K562 (cell line): ENCODE data around the gene SF3A2. TPM values are rescaled to one million over a fixed set of nuclear protein-coding genes. Genes with fewer than 3 reads are reported as not detected.

Experiments
- ESRRA ChIP-seq: fragments of 450-650 bp; IDR thresholded peaks from 2 replicates; pipeline ENCODE4 v1.6.1; 2014; ENCODE audit warnings: low read depth, mild to moderate bottlenecking, moderate library complexity, borderline replicate concordance
- SETDB1 ChIP-seq: IDR thresholded peaks from one replicate; pipeline ENCODE4 v1.6.1; 2012; ENCODE audit warnings: low read length, control low read depth, inconsistent platforms
- polyA plus RNA-seq, 8 experiments: library from polyadenylated mRNA; depleted of rRNA in 4 of 8; stranded (reverse) in 5 of 8; unstranded in 3 of 8; fragments of >200 nt; fragmentation: Nextera tagmentation in 2 of 8; fragmentation: Illumina TruSeq in 1 of 8; extraction: Ambion mirVana in 2 of 8; extraction: Trizol in 1 of 8; gene quantifications; 2 replicates each; pipeline versions ENCODE4 v1.2.1 to v1.2.3, GENCODE V29; 2011 to 2014; ENCODE audit warnings: inconsistent platforms in 1 of 8, missing spikeins in 1 of 8
- total RNA-seq, 7 experiments: library from RNA; depleted of rRNA in 6 of 7; stranded (reverse); fragments of >200 nt in 6 of 7; fragmentation: Illumina TruSeq in 2 of 7; extraction: Trizol in 2 of 7; gene quantifications; 2 replicates each; pipeline versions ENCODE4 v1.2.1 to v1.2.3, GENCODE V29; 2011 to 2021; ENCODE audit warnings: low replicate concordance in 1 of 7
- TF ChIP-seq, protein P1 (sequence below): fragments of 450-650 bp; IDR thresholded peaks from 2 replicates; pipeline ENCODE4 v1.6.1; 2016; ENCODE audit warnings: mild to moderate bottlenecking, moderate library complexity
- TF ChIP-seq, protein P2 (sequence below), 2 experiments: fragments of 200-800 bp in 1 of 2; sonication (Bioruptor generic) in 1 of 2; sonication (generic) in 1 of 2; formaldehyde crosslinking in 1 of 2; IDR thresholded peaks in 1 of 2; conservative IDR thresholded peaks in 1 of 2; 2 replicates each; pipeline versions ENCODE4 v1.5.0 to v1.6.1; 2016 to 2020; ENCODE audit warnings: missing compliant biosample characterization in 1 of 2, missing genetic modification characterization in 1 of 2, missing genetic modification reagents in 1 of 2

SF3A2 gene
- total and polyA plus RNA-seq, 9 of the 15 experiments (the other 6 are each of a cell fraction or from before 2014, with no cell fraction given) = 0.17 to 194 (median 22.8) TPM

DNA sequence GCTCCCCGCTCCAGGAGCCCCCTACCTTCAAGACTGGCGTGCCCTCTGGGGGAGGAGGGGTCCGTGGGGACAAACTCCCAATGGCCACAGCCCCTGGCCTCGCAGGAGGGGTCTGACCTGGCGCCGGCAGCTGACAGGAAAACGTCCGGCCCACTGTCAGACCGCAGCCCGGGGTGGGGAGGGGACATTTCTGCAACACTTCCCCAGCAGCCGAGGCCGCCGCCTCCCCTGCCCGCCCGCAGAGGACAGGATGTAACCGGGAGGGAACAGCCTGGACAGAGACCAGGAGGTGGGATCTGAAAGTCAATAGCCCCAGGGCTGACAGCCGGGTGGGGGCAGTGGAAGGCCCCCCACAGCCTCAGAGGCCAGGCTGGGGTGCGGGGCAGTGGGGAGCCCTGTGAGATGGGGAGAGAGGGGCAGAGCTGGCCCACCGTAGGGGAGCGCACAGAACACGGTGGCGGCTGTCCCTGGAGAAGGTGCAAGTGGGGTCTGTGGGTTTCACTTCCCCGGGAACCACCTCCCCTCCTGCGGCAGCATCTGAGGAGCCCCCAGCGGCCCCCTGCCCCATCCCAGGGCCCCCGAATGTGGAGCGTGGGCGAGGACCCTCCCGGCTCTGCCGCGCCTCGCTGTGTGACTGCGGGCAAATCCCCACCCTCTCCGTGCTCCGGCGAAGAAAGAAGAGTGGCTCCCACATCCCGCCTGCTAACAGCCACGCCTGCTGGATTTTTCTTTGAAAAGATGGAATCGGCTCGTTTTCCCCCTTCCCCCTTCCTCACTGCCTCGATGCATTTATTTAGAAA is 45.6 kb downstream of the SF3A2 start, which contains the start of gene PEAK3 (continued):
- TF ChIP-seq, protein P1, sequence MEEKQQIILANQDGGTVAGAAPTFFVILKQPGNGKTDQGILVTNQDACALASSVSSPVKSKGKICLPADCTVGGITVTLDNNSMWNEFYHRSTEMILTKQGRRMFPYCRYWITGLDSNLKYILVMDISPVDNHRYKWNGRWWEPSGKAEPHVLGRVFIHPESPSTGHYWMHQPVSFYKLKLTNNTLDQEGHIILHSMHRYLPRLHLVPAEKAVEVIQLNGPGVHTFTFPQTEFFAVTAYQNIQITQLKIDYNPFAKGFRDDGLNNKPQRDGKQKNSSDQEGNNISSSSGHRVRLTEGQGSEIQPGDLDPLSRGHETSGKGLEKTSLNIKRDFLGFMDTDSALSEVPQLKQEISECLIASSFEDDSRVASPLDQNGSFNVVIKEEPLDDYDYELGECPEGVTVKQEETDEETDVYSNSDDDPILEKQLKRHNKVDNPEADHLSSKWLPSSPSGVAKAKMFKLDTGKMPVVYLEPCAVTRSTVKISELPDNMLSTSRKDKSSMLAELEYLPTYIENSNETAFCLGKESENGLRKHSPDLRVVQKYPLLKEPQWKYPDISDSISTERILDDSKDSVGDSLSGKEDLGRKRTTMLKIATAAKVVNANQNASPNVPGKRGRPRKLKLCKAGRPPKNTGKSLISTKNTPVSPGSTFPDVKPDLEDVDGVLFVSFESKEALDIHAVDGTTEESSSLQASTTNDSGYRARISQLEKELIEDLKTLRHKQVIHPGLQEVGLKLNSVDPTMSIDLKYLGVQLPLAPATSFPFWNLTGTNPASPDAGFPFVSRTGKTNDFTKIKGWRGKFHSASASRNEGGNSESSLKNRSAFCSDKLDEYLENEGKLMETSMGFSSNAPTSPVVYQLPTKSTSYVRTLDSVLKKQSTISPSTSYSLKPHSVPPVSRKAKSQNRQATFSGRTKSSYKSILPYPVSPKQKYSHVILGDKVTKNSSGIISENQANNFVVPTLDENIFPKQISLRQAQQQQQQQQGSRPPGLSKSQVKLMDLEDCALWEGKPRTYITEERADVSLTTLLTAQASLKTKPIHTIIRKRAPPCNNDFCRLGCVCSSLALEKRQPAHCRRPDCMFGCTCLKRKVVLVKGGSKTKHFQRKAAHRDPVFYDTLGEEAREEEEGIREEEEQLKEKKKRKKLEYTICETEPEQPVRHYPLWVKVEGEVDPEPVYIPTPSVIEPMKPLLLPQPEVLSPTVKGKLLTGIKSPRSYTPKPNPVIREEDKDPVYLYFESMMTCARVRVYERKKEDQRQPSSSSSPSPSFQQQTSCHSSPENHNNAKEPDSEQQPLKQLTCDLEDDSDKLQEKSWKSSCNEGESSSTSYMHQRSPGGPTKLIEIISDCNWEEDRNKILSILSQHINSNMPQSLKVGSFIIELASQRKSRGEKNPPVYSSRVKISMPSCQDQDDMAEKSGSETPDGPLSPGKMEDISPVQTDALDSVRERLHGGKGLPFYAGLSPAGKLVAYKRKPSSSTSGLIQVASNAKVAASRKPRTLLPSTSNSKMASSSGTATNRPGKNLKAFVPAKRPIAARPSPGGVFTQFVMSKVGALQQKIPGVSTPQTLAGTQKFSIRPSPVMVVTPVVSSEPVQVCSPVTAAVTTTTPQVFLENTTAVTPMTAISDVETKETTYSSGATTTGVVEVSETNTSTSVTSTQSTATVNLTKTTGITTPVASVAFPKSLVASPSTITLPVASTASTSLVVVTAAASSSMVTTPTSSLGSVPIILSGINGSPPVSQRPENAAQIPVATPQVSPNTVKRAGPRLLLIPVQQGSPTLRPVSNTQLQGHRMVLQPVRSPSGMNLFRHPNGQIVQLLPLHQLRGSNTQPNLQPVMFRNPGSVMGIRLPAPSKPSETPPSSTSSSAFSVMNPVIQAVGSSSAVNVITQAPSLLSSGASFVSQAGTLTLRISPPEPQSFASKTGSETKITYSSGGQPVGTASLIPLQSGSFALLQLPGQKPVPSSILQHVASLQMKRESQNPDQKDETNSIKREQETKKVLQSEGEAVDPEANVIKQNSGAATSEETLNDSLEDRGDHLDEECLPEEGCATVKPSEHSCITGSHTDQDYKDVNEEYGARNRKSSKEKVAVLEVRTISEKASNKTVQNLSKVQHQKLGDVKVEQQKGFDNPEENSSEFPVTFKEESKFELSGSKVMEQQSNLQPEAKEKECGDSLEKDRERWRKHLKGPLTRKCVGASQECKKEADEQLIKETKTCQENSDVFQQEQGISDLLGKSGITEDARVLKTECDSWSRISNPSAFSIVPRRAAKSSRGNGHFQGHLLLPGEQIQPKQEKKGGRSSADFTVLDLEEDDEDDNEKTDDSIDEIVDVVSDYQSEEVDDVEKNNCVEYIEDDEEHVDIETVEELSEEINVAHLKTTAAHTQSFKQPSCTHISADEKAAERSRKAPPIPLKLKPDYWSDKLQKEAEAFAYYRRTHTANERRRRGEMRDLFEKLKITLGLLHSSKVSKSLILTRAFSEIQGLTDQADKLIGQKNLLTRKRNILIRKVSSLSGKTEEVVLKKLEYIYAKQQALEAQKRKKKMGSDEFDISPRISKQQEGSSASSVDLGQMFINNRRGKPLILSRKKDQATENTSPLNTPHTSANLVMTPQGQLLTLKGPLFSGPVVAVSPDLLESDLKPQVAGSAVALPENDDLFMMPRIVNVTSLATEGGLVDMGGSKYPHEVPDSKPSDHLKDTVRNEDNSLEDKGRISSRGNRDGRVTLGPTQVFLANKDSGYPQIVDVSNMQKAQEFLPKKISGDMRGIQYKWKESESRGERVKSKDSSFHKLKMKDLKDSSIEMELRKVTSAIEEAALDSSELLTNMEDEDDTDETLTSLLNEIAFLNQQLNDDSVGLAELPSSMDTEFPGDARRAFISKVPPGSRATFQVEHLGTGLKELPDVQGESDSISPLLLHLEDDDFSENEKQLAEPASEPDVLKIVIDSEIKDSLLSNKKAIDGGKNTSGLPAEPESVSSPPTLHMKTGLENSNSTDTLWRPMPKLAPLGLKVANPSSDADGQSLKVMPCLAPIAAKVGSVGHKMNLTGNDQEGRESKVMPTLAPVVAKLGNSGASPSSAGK = no peak
- TF ChIP-seq, protein P2, sequence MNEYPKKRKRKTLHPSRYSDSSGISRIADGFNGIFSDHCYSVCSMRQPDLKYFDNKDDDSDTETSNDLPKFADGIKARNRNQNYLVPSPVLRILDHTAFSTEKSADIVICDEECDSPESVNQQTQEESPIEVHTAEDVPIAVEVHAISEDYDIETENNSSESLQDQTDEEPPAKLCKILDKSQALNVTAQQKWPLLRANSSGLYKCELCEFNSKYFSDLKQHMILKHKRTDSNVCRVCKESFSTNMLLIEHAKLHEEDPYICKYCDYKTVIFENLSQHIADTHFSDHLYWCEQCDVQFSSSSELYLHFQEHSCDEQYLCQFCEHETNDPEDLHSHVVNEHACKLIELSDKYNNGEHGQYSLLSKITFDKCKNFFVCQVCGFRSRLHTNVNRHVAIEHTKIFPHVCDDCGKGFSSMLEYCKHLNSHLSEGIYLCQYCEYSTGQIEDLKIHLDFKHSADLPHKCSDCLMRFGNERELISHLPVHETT (CRISPR knock-in tag; conservative IDR thresholded peaks at IDR 0.05 in 1 of 2, IDR thresholded peaks at IDR 0.05 in 1 of 2) = no peak
- TF ChIP-seq ESRRA (peak; percentile 63; the same call in 1 of the 2 replicates), SETDB1 (no peak)
